CD4-positive, alpha-beta T cell treated with Interleukin-12 subunit alpha and Interleukin-12 subunit beta, for 1 hour (primary cell): ENCODE measurements around the gene MXRA7.
"Not testable (repeated sequence)": the region's sequence is repeated elsewhere in the genome, so short reads cannot be mapped to it uniquely, and the experiment has no call there.

Source experiments
- DNase-seq: peaks from one replicate; pipeline ENCODE4 v3.0.0-alpha.2; 2020

The MXRA7 gene

DNA sequence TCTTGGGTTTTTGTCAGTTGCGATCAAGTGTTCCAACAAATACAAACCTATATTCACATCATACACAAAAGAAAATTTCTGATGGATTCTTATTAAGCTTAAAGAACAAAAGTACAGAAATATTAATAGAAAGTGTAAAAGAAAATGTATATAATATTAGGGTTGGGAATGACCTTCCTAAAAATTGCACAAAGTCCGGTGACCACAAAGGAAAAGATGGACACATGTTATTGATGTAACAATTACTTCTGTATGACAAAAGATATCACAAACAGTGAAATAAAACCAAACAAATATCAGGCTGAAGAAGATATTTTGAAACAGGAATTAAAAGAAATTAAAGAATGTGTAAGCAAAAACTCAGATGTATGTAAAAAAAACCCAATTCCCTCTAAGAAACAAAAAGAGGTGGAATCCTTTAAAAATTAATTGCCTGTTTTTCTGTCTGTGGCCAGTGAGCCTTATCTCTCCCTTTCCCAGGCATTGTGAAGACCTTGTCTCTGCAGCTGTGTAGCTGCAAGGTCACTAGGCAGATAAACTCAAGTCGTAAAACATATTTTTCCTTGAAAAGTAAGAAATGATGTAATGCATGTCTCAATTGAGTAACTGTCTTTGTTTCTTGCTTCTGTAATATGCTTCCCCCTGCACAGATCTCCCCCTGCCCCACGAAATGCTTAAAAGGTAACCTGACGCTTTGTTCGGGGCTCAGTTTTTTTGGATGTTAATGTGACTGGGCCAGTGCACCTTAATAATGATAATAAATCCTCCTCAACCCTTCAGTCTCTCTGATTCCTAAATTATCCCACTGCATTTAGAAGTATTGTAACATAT is 70.0 kb downstream of the MXRA7 start:
- no peak for DNase-seq

GRCh38 chr17:76638263-76638662 is 72.5 kb downstream of the MXRA7 start:
- DNase-seq, result no peak

DNA sequence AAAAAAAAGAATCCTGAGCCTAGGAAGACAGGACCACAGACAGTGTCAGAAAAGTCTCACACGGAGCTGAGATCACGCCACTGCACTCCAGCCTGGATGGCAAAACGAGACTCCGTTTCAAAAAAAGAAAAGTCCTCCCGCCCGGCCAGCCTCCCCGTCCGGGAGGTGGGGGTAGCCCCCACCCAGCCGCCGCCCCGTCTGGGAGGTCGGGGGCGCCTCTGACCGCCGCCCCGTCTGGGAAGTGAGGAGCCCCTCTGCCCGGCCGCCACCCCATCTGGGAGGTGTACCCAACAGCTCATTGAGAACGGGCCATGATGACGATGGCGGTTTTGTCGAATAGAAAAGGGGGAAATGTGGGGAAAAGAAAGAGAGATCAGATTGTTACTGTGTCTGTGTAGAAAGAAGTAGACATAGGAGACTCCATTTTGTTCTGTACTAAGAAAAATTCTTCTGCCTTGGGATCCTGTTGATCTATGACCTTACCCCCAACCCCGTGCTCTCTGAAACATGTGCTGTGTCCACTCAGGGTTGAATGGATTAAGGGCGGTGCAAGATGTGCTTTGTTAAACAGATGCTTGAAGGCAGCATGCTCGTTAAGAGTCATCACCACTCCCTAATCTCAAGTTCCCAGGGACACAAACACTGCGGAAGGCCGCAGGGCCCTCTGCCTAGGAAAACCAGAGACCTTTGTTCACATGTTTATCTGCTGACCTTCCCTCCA is 74.1 kb downstream of the MXRA7 start:
- DNase-seq, result not testable (repeated sequence)

DNA sequence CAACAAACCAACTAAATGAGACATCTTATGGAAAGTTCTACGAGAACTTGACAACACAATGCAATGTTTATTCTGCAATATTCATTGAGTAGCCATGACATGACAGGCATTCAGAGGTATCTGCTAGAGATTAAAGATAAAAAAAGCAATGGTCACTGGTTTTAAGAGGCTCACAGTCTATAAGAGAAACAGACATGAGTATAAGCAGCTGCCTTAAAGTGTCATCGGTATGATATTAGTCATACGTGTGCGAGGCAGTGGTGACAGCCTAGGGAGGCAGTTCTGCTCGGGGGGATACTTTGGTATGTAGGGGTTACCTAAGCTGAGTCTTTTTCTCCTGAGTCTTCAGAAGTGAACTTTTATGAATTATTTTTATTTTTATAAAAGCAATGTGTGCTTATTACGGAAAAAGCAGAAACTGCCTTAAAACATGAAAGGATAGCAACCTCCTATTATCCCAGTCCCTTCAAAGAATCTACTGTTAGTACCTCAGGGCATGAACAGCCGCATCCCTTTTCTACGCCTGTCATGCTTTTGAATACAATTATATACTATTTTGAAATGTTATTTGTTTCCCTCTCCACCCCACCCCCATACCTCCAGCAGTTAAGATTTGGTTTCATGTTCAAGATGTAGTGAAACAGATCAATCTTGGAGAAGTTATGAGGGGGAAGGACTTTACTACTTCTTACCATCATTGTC is 75.0 kb downstream of the MXRA7 start:
- DNase-seq, result no peak

DNA sequence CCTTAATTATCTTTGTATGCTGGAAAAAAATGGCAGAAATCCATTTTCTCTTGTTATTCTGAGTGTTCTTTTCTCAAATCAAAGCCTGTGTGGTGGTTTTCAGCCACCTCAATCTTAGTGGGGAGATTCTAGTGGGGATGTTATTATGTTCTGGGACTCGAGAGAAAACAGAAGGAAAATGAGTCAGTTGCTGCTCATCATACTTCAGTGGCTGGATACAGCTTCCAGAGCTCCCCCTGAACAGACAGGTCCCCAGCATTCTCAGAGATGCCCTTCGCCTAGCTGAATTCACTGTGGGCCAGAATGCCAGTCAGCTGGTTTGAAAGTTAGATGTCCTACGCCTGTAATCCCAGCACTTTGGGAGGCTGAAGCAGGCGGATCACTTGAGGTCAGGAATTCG is 75.7 kb downstream of the MXRA7 start:
- DNase-seq, result no peak

DNA sequence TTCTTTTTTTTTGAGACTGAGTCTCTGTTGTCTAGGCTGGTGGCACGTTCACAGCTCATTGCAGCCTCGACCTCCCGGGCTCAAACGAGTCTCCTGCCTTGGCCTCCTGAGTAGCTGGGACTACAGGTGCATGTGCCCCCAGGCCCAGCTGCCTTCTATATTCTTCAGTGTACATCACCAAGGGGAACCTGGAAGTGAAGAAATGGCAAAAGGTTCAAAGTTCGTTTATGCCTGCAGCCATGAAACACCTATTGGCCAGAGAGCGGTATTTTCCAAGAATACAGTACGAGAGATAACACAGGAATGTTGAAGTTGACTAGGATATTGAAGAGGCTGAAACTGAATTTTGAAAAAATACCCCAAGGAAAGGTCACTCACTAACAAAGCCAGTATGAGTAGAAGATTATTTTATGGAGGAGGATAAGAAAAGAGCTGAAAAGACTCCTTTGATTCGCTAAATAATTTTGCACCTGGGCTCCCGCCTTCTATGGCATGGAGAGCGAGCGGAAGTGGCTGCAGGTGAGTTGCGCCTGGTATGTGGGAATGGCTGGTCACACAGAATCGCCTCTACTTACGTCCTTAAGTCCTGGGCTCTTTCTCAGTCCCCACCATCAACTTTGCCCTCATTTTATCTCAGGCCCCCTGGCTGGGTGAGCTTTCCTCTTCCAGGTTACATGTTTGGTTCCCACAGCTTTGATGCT is 77.0 kb downstream of the MXRA7 start:
- no peak for DNase-seq

- no peak for DNase-seq
These were observed 78.8 kb downstream of the MXRA7 start for GRCh38 chr17:76631821-76632565.

DNA sequence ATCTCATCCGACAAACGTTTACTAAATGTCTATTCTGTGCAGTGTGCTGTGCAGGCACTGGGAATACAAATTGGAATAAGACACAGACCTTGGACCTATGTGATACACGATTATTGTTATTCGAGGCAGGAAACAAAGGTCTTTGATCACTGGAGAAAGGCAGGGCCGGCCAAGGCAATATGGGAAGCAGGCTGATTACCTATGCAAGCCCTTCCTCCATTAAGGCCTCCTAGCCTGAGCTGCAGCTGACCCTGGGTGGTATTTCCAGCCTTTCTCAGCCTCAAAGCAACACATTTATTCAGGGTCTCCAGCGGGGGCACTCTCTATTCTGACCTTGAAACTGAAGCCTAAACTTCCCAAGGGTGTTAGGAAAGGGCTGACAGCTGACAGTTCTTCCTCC is 80.6 kb downstream of the MXRA7 start:
- no peak for DNase-seq
